HUDEP-2 (cell line): Measurements from ENCODE around the gene DOCK4.

ENCODE experiments used
- DNase-seq, 76 experiments: peaks; one replicate each; lab custom pipeline; 2025; ENCODE audit not compliant: unreplicated experiment in 76 of 76; lab: John Stamatoyannopoulos, UW

DOCK4 gene

DNA sequence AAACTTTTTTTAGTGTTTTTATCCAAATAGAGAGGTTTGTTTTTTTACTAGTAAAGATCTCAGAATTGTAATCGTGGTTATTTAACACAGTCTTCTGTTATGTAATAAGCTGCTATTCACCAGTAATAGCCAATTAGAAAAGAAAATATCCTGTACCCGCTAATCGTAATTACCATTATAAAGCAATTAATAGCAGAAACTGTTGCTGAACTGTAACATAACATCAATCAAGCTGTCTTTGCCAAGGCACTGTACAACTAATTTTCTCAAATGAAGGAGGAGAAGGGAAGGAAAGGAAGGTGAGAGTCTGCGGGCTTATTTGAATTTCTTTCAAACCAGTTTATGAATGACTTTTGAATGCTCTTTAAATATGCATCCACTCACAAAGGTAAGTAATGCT, 9.6 kb upstream of the DOCK4 start:
- no peak for DNase-seq

DNA sequence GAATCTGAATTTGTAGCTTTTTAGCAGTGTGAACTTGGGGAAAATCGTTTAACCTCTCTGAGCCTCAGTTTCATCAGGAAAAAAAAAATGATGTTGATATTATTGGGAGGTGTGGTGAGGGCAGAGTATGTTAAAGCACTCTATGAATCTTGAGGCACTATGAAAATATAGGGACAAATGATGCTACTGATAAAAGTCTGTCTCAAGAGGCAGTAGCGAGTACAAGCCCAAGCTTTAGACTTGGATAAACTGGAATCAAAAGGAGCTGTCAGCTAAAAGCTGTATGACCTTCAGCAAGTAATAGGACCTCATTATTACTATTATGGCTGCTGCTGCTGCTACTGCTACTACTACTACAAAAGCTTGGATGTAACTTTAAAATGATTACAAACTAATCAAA, 8.7 kb upstream of the DOCK4 start:
- DNase-seq, result no peak

DNA sequence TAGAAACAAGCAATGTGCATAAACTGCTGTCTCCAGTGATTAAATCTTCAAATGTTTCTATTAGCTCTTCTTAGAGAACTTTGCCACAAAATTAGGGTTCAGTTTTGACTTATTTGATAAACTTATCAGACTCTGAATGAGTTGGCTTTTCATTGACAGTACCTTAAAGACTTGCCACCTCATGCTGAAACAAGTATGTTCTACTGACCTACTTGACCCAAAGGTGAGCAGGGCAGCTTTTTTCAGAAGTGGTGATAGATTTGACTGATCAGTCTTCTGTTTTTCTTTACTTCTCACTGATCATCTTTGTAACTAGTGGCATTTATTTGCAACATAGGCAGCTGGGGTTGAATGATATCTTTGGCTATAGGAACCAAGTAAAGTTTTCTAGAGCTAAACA, 8.1 kb upstream of the DOCK4 start:
- DNase-seq, result no peak

DNA sequence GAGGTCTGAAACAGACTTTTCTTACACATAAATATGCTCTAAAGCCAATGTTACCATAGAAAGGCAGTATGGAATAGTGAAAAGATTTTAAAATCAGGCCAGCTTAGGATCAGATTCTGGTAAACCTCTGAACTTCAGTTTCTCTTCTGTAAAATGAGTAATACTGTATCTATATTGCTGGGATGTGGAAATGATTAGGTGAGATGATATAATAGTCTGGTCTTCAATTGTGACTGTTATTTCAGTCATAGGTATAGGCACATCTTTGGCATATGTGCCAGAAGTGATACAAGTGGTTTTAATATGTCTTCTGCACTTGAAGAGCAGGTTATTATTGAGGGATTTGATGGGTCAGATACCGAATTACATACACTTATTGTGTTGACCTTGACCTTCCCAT, 7.5 kb upstream of the DOCK4 start:
- no peak for DNase-seq

DNA sequence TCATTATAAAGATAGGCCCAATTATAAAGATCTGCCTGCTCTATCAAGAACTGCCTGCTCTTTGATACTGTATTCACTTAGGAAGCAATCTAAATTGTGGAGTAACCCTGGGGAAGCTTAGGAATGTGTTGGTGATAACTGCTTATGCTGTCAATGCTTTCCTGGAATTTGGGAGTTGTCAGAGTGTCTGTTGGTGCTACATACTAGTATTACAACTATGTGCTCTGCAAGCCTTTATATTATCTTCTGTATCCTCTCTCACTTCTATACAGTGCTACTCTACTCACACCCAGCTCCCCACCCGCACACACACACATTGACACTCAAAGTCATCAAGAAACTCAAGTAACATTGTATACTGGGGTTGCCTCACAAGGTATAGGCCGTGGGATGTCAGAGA, 6.4 kb upstream of the DOCK4 start:
- peak in 4 of 76 experiments; percentile 4 to 7 (median 6) for DNase-seq

DNA sequence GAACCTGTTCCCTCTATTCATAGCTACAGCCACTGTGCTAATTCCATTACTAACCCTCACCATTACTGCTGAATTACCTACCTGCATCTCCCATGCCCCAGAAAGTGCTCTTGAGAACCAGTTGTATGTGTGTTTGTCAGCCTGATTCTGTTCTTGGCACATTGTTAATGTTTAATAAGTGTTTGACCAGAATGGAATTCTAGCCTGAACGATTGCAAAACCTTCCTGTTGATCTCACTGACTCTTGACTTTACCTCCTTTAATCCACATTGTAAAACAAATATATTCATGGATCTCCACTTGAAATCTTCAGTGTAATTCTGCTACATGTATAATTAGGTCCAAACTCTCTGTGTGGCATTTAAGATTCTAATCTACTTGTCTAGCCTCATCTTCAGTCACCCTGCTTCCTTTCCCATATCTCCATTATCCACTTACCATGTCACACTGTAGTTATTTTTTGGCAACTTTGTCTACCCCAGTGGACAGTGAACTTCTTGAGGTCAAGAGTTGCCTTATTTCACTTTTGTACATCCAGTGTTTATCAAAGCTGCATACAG, 5.2 kb upstream of the DOCK4 start:
- no peak for DNase-seq

DNA sequence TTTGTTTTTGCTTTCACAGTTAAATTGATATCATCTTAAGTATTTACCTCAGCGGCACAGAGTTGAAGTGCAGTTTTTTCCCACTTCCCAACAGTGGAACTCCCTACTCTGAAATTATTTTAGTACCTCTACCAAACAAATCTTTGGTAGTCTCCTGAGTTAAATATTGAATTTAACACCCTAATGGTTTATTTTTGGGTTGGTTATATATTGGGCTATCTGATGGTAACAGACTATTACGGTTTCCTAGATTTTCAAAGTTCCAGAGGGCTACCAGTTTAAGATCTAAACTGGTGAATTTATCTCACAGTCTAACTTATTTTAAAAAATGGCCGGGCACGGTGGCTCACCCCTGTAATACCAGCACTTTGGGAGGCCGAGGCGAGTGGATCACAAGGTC, 1.6 kb upstream of the DOCK4 start:
- no peak for DNase-seq

DNA sequence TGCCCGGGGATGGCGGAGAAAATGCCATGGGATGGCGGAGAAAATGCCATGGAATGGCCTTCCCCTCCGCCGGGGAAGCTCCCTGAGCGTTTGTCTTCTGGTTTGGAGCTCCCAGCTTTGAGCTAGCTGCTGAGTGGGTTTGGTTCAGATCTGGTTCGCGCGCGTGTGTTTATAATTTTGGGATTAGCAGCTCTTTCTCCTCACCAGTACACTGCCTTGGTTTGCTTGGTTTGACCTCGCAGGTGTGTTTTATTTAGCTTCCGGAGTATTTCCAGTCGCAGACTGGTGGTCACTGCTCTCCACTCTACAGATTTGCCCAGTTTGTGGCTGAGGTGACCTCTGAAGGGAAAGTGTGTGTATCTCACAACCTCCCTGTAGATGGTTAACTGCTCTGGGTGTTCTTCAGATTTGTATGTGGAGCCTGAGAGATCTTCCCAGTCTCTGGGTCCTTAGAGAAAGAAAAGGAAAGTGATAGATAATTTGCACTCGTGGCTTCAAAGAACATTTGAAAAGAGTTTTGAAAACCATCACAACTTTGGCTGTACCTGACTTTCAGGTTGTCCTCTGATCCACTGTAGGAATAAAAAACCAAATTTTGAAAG, 893 bp upstream of the DOCK4 start:
- peak in 5 of 76 experiments; percentile 22 to 40 (median 32) for DNase-seq

DNA sequence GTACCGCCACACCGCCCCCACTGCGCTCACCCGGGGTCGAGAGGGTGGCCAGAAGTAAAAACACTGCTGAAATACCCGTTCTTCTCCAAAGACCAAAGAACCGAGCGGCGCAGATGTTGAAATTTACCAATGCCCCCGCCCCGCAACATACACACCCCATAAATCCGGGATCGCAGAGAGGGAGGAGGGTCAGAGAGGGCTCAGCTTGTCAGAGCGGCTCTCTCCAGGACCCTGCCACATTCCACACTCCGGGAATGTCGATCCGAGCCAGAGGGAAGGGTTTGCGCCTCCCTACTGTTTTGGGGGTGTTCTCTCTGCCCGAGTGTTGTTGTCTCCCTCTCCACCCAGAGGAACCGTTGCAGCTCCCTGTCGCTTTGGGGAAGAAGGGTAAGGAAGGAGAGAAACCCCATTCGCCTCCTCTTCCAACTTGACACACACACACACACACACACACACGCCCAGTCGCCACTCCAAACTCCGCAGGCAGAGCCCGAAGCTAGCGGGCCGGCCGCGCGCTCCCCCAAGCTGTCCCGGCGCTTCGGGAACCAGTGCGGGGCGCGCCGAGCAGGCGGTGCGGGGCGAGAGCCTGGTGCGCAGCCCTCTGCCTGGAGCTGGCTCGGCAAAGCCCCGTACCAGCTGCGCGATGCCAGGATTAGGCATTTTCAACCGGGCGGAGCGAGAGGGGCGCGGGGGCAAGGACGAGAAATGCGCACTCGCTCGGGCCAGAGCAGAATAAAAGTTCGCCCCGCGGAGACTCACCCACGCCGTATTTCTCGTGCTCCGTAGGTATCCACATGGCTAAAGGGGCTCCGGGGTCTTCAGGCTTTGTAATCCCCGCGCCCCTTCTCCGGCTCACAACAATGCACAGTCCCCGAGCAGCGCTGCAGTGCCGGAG, 609 bp downstream of the DOCK4 start:
- DNase-seq, result peak in 15 of 76 experiments; percentile 1 to 28 (median 8)

DNA sequence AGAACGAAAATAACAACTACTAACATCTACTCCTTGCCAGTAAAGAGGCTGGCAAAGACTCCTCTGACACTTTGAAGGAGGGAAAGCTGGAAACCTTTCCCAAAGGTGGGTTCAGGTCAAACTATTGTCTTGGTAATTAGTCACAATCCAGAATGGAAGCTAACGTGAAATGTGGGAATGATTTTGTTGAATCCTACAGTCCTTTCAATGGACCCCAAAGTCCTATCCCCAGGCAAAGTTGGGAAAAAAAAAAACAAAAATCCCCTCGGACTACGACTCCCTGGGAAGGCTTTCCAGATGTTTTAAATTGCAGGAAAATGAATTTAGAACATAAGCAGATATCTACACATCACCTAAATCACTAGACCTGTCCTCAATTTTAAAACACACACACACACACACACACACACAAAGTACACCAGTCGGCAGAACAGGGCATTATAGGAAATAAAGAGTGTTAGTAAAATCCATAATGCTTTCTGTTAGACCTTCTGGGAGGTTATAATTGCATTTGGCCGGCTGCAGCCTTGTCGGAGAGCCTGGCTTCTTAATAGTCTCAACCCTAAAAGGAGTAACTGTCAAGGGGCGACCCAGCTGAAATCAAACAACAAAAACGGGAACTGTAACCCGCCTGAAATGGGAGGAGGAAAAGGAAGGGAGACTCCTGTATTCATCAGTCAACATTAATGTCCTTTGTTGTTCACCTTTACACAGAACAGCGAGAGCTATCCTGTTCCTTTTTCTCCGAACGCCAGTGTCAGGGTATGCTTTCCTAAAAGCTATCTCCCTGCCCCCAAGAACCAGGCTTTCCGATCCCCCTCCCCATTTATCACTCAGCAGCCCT, 1.5 kb downstream of the DOCK4 start:
- DNase-seq, result no peak

DNA sequence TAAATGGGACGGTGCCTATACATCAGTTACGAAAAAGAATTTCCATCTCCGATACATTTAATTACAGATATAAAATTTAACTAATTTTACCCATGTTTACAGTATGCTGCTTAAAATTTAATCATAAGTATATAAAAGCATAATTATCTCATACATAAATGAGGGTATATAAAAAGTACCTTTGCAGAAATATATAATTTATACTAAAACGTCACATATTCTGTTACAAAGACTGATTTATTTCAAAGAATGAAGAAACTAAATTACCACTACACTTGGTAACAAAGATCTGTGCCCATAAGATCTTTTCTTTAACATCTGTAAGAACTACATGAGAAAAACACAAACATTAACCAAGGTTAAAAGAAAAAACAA, 2.8 kb downstream of the DOCK4 start:
- DNase-seq, result no peak

DNA sequence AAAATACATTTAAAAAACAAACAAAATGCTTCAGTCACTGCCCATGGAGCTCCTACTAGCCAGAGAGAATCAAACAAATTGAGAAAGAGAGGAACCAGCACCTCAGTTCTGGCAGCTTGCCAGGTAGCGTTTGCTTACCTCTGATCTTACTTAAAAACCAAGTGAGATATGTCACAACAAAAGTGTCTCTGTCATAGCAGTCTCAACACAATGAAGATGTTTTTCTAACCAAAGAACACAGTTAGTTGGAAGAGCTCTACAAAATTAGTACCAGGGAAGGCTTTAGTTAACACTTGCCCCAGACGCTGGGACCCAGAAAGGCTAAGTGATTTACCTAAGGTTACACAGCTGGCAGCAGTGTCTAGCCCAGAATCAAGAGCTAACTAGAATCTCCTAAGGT, 3.4 kb downstream of the DOCK4 start:
- DNase-seq, result no peak

DNA sequence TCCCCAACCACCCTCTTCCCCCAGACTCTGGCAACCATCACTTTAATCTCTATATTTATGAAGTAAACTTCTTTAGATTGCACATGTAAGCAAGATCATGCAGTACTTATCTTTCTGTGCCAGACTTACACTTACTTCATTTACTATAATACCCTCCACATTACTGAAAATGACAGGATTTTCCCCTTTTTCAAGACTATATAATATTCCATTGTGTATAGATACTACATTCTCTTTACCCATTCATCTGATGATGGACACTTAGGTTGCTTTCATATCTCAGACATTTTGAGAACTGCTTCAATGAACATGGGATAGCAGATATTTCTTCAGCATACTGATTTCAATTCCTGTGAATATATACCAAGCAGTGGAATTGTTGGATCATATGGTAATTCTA, 4.4 kb downstream of the DOCK4 start:
- no peak for DNase-seq

DNA sequence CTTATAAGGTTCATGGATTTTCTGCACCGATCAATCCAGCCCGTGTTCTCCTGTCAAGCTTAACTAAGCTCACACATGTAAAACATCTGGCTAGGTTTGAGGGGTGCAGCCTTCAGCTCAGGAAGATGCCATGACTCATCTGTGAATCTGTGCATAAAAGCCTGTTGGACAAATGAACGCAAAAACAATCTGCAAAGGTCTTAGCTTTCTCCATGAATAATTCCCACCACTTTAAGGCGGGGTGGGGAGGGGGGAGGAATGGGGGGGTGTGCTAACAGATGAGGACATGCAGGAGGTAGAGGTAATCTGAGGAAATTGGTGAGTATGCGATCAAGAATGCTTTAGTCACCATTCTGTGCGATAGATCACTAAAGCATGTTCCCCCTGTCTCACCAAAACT, 4.8 kb downstream of the DOCK4 start:
- no peak for DNase-seq

DNA sequence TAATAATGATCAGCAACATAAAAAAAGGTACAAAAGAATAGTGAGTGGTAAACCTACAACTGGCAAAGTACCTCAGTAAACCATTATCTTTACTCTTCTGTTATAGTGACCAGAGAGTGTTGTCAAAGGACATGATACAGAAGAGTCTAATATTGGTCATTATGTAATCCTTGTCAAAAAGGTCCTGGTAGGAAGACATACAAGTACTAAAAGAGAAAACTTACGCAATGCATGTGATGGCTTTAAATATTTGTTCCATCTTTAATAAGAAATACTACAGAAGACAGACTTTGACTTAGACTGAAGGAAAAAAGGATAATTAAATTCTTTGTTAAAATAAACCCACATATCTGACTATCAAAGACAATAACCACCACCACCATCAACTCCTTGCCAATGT, 6.5 kb downstream of the DOCK4 start:
- DNase-seq, result no peak

DNA sequence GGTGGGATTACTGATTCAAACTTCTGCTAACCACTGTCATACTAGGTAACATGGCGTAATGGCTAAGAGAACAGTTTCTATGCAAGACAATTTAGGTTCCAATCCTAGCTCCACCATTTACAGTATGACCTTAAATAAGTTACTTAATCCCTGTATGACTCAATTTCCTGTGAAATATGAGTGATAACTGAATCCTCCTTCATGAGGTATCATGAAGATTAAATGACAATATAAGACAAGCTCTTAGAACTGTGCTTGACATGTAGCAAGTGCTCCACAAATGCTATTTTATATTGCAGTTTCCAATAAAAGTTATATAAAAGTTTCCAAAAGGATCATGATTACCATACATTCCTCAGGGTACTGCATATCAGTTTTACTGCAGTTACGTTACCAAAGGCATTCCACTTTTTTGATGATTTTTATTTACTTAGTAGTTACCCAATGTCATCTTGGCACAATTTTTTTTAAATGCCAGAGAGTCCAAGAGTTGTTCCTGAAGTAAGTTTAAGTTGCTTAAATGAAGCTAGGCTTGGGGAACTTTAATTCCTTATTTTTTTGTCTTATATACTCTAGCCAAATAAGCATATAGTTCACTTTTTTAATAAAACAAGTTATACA, 7.1 kb downstream of the DOCK4 start:
- DNase-seq, result no peak

DNA sequence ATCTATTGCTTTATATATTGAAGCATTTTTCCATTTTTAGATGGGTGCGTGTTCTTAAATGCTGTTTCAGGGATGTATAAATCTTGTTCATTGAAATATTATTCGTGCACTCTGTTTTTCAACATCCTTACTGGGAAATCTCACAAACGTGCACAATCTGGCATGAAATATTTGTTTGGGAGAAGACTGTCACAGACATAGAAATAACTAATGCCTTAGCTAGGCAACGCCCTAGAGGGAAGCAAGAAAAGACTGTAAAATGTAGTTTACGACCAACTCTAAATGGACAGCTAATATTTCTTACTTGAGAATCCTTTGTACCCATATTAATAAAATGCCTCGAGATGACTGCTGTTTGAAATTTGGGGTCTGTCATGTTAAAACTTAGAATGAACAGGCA, 8.9 kb downstream of the DOCK4 start:
- DNase-seq, result no peak

DNA sequence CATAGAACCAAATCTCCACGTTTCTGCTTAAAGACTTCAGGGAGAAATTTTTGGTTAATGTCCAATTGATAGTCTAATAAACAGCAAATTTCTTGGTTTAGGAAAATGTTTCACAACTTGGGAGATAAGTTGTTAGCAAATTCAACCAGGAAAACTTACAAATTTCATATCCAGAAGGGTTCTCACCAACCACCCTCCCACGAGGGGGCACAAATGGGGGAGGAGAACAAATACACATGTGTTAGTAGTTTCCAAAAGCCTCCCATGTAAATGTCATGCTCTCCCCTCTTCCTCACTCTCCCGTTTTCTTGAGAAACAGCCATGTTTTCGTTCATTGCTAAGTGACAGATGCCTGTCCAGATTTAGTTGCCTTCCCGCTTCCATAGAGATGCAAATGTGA, 10.5 kb downstream of the DOCK4 start:
- no peak for DNase-seq

DNA sequence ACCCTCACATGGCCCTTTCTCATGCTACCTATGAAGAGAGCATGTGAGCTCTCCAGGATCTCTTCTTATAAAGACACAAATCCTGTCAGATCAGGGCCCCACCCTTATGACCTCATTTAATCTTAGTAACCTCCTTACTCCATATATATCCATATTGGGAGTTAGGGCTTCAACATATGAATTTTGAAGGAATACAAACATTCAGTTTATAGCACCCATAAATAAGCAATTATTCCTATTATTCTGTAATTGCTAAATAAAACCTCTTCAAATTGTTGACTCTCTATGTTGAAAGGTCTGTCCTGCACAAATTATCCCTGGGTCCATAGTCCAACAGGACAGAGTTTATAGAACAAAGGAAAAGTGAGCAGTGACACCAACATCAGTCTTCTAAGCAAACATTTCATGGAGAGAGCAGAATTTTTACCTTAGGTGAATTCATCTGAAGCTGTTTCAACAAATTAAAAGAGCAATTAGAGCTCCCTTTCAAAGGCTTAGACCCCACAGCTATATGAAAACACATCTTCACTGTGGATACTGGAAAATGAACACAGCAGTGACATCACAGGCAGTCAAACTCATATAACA, 12.2 kb downstream of the DOCK4 start:
- DNase-seq, result no peak
